K562 (cell line): ENCODE measurements around the gene MLLT3. TPM values are rescaled to one million over a fixed set of nuclear protein-coding genes. Genes with fewer than 3 reads are reported as not detected.

Experiments used
- ATAC-seq: fragments of 200-7000 bp; cut with Tn5 transposase; 3 replicates; pipeline ENCODE4 v1.9.1; 2020; ENCODE audit warnings: moderate library complexity
- BruUV-seq: library from RNA; stranded (reverse); fragments of 400-500 nt; replicated peaks from 2 replicates; lab custom pipeline; 2021; lab: Mats Ljungman, UMichigan
- CTCF ChIA-PET: fragments of 300-600 bp; formaldehyde crosslinking; extraction: SDS; loops from one replicate; lab custom pipeline; 2021; ENCODE audit warnings: low intra/inter-chr PET ratio; lab: Yijun Ruan, JAX
- POLR2A ChIA-PET: fragments of 300-600, 350-650 bp; sonication (Branson Sonifier 250); formaldehyde crosslinking; extraction: SDS; loops from one replicate; lab custom pipeline; 2021; ENCODE audit warnings: antibody characterized with exemption, inconsistent platforms; lab: Yijun Ruan, JAX
- DNase-seq, 4 experiments: peaks; one replicate each; pipeline versions ENCODE4 v3.0.0 to v3.0.0-alpha.2; 2011 to 2018; ENCODE audit warnings: low spot score in 3 of 4, mixed read lengths in 3 of 4; ENCODE audit errors: extremely low read depth in 1 of 4
- FAIRE-seq: peaks from 2 replicates; lab custom pipeline; 2011; peaks lifted over from hg19 to GRCh38; lab: Jason Lieb, UNC
- H2AFZ ChIP-seq: 2 replicates; pipeline ENCODE4 v1.6.0; 2011; ENCODE audit warnings: low read depth, low read length, control low read depth, inconsistent platforms
- H3K27ac ChIP-seq: fragments of 200-600 bp; 3 replicates; pipeline ENCODE4 v1.8.0; 2011; ENCODE audit warnings: low read depth, mild to moderate bottlenecking, control low read depth, inconsistent platforms, low read length, moderate library complexity, mixed read lengths; ENCODE audit errors: extremely low read depth
- H3K27me3 ChIP-seq, 2 experiments: fragments of 300-600 bp in 1 of 2; 2 replicates in 1 of 2; 3 replicates in 1 of 2; pipeline versions ENCODE4 v1.6.0 to v1.8.0; 2011; ENCODE audit warnings: inconsistent platforms in 2 of 2, low read length in 2 of 2, mild to moderate bottlenecking in 1 of 2, mixed read lengths in 1 of 2, moderate library complexity in 1 of 2; ENCODE audit not compliant: control insufficient read depth in 2 of 2, insufficient read depth in 2 of 2
- H3K36me3 ChIP-seq: fragments of 300-600 bp; 3 replicates; pipeline ENCODE4 v1.8.0; 2011; ENCODE audit warnings: mild to moderate bottlenecking, low read length, inconsistent platforms; ENCODE audit not compliant: control insufficient read depth, insufficient read depth
- H3K4me1 ChIP-seq, 2 experiments: fragments of 200-600 bp in 1 of 2; replicated peaks in 1 of 2; 2 replicates in 1 of 2; 3 replicates in 1 of 2; pipeline versions ENCODE4 v1.5.1 to v1.8.0; 2011; ENCODE audit warnings: inconsistent platforms in 2 of 2, low read length in 2 of 2, mild to moderate bottlenecking in 1 of 2, mixed read lengths in 1 of 2, moderate library complexity in 1 of 2; ENCODE audit not compliant: control insufficient read depth in 2 of 2, insufficient read depth in 2 of 2
- H3K4me2 ChIP-seq: 2 replicates; pipeline ENCODE4 v1.6.1; 2011; ENCODE audit warnings: low read length, control low read depth, inconsistent platforms, mixed read lengths; ENCODE audit not compliant: insufficient read depth
- H3K4me3 ChIP-seq: fragments of 200-600 bp; sonication (generic), shearing (Covaris generic); 2 replicates; pipeline ENCODE4 v1.5.1; 2016; ENCODE audit warnings: control low read depth, inconsistent platforms
- H3K79me2 ChIP-seq: fragments of 200-600 bp; 3 replicates; pipeline ENCODE4 v1.8.0; 2011; ENCODE audit warnings: low read length, inconsistent platforms; ENCODE audit not compliant: control insufficient read depth, insufficient read depth
- H3K9ac ChIP-seq, 2 experiments: 2 replicates each; pipeline versions ENCODE4 v1.6.0 to v1.6.1; 2011; ENCODE audit warnings: low read depth in 2 of 2, low read length in 2 of 2, control low read depth in 1 of 2, inconsistent platforms in 1 of 2, mild to moderate bottlenecking in 1 of 2, mixed read lengths in 1 of 2; ENCODE audit not compliant: insufficient read depth in 1 of 2
- H3K9me1 ChIP-seq: one replicate; pipeline ENCODE4 v1.6.0; 2011; ENCODE audit warnings: inconsistent platforms, mild to moderate bottlenecking, low read length, moderate library complexity; ENCODE audit not compliant: control insufficient read depth, insufficient read depth
- H3K9me3 ChIP-seq: replicated peaks from 2 replicates; pipeline ENCODE4 v1.5.1; 2011; ENCODE audit warnings: low read depth, low read length, inconsistent platforms; ENCODE audit not compliant: control insufficient read depth, insufficient read depth
- H4K20me1 ChIP-seq: replicated peaks from 2 replicates; pipeline ENCODE4 v1.6.1; 2011; ENCODE audit warnings: low read length, inconsistent platforms, mixed read lengths; ENCODE audit not compliant: control insufficient read depth, insufficient read depth
- CTCF ChIP-seq, 3 experiments: IDR thresholded peaks in 2 of 3; conservative IDR thresholded peaks in 1 of 3; 2 replicates each; pipeline ENCODE4 v1.5.1; 2011 to 2012; ENCODE audit warnings: low read length in 3 of 3, mild to moderate bottlenecking in 3 of 3, control low read depth in 2 of 3, improper control_type of control experiment in 1 of 3, inconsistent platforms in 1 of 3, low read depth in 1 of 3, mixed read lengths in 1 of 3, moderate library complexity in 1 of 3; ENCODE audit not compliant: insufficient read depth in 2 of 3
- DMBX1 ChIP-seq: fragments of 250-450 bp; sonication (Bioruptor Pico); IDR thresholded peaks from 2 replicates; pipeline ENCODE4 v1.8.0; 2022; ENCODE audit warnings: inconsistent platforms, mild to moderate bottlenecking, moderate library complexity, borderline replicate concordance
- GATAD2B ChIP-seq: fragments of 450-650 bp; IDR thresholded peaks from 2 replicates; pipeline ENCODE4 v1.6.1; 2017; ENCODE audit warnings: mild to moderate bottlenecking, borderline replicate concordance
- HMGN3 ChIP-seq: IDR thresholded peaks from 2 replicates; pipeline ENCODE4 v1.6.1; 2011; ENCODE audit warnings: borderline replicate concordance, low read depth, mild to moderate bottlenecking, mixed read lengths, low read length; ENCODE audit not compliant: insufficient read length; ENCODE audit errors: extremely low read depth
- PURB ChIP-seq: sonication (generic); formaldehyde crosslinking; IDR thresholded peaks from 2 replicates; pipeline ENCODE4 v1.9.0; 2021; ENCODE audit warnings: low read depth, mild to moderate bottlenecking, missing genetic modification reagents
- RUNX1 ChIP-seq: sonication (generic); IDR thresholded peaks from 2 replicates; pipeline ENCODE4 v1.6.1; 2016; ENCODE audit warnings: antibody characterized with exemption, low read depth
- SMARCA5 ChIP-seq: fragments of 450-650 bp; IDR thresholded peaks from 2 replicates; pipeline ENCODE4 v1.6.1; 2016
- SMC3 ChIP-seq: conservative IDR thresholded peaks from 2 replicates; pipeline ENCODE4 v1.6.1; 2011; ENCODE audit warnings: low read depth, low read length, improper control_type of control experiment; ENCODE audit not compliant: insufficient read depth
- XRCC5 ChIP-seq: fragments of 200-400 bp; formaldehyde crosslinking; IDR thresholded peaks from 2 replicates; pipeline ENCODE4 v1.6.1; 2017; ENCODE audit warnings: low read depth, mild to moderate bottlenecking, low read length
- ZBTB17 ChIP-seq: fragments of 450-650 bp; formaldehyde crosslinking; IDR thresholded peaks from 2 replicates; pipeline ENCODE4 v1.4.0; 2020; ENCODE audit warnings: mild to moderate bottlenecking
- ZNF134 ChIP-seq: fragments of 250-450 bp; sonication (Bioruptor Pico); conservative IDR thresholded peaks from 2 replicates; pipeline ENCODE4 v1.4.0; 2020
- ZNF318 ChIP-seq, 2 experiments: fragments of 450-650 bp; IDR thresholded peaks; 2 replicates each; pipeline ENCODE4 v1.6.1; 2016; ENCODE audit warnings: mild to moderate bottlenecking in 2 of 2, borderline replicate concordance in 1 of 2, low read depth in 1 of 2, moderate library complexity in 1 of 2
- ZNF79 ChIP-seq: fragments of 250-450 bp; sonication (Bioruptor Pico); IDR thresholded peaks from 2 replicates; pipeline ENCODE4 v1.4.0; 2020; ENCODE audit warnings: low read depth, mild to moderate bottlenecking, moderate library complexity
- ZZZ3 ChIP-seq: fragments of 450-650 bp; IDR thresholded peaks from 2 replicates; pipeline ENCODE4 v1.6.1; 2016; ENCODE audit warnings: antibody characterized with exemption, mild to moderate bottlenecking, moderate library complexity
- WGBS: fragments of 100-300 bp; shearing (Covaris generic); methylation state at CpG from one replicate; pipeline ENCODE4 v1.1.6; 2016; ENCODE audit warnings: low coverage, mixed read lengths; ENCODE audit not compliant: insufficient coverage; ENCODE audit errors: missing lambda C conversion rate; 5-methylcytosine and 5-hydroxymethylcytosine counted together
- in situ Hi-C: fragments of 300-500 bp; cut with MboI; formaldehyde crosslinking; loops from 4 replicates; pipeline ENCODE4 v1.15.0; 2018; ENCODE audit warnings: inconsistent platforms, mixed read lengths
- intact Hi-C: fragments of 100-400 bp; cut with micrococcal nuclease; formaldehyde crosslinking; loops from 2 replicates; pipeline ENCODE4 v1.14.2; 2022
- polyA plus RNA-seq, 8 experiments: library from polyadenylated mRNA; depleted of rRNA in 4 of 8; stranded (reverse) in 5 of 8; unstranded in 3 of 8; fragments of >200 nt; fragmentation: Nextera tagmentation in 2 of 8; fragmentation: Illumina TruSeq in 1 of 8; extraction: Ambion mirVana in 2 of 8; extraction: Trizol in 1 of 8; gene quantifications; 2 replicates each; pipeline versions ENCODE4 v1.2.1 to v1.2.3, GENCODE V29; 2011 to 2014; ENCODE audit warnings: inconsistent platforms in 1 of 8, missing spikeins in 1 of 8
- total RNA-seq, 7 experiments: library from RNA; depleted of rRNA in 6 of 7; stranded (reverse); fragments of >200 nt in 6 of 7; fragmentation: Illumina TruSeq in 2 of 7; extraction: Trizol in 2 of 7; gene quantifications; 2 replicates each; pipeline versions ENCODE4 v1.2.1 to v1.2.3, GENCODE V29; 2011 to 2021; ENCODE audit warnings: low replicate concordance in 1 of 7

Gene MLLT3
- total and polyA plus RNA-seq, 9 of the 15 experiments (the other 6 are each of a cell fraction or from before 2014, with no cell fraction given), result 0.07 to 0.42 (median 0.22) TPM; not detected in 4

- Histone ChIP-seq H3K9me3 (no peaks in the 10 kb centered on the region), H3K9ac (no peak overlapping the region), H3K27ac (no peak overlapping the region), H3K4me3 (no peak overlapping the region), H3K9me1 (no peaks in the 10 kb centered on the region), H3K79me2 (no peaks in the 10 kb centered on the region), H3K27me3 (no peaks in the 10 kb centered on the region), H4K20me1 (no peaks in the 10 kb centered on the region), H3K36me3 (no peaks in the 10 kb centered on the region), H3K4me1 (no peaks in the 10 kb centered on the region), H3K4me2 (no peak overlapping the region), H2AFZ (no peak overlapping the region)
- in situ Hi-C loops (no loop called here), intact Hi-C loops (no loop called here)
- POLR2A ChIA-PET, result no interaction called here
- FAIRE-seq (no peak), ATAC-seq (no peak), DNase-seq (no peak)
- BruUV-seq, result no TSS peak
- WGBS, result 0% methylated on average over 2 of the region's 2 CpGs
- CTCF ChIA-PET, result no interaction called here
- TF ChIP-seq DMBX1 (CRISPR knock-in tag) (no peak), SMARCA5 (no peak), HMGN3 (no peak), SMC3 (no peak), ZNF134 (no peak), XRCC5 (no peak), ZZZ3 (no peak), ZBTB17 (CRISPR knock-in tag) (no peak), RUNX1 (no peak), ZNF318 (IDR thresholded peaks at IDR 0.05; ENCODE audit: borderline replicate concordance in 1 of 2, low read depth in 1 of 2) (no peak), PURB (no peak), ZNF79 (CRISPR knock-in tag) (no peak), GATAD2B (no peak), CTCF (IDR thresholded peaks at IDR 0.05 in 2 of 3, conservative IDR thresholded peaks at IDR 0.05 in 1 of 3; ENCODE audit: insufficient read depth in 2 of 3, low read depth in 1 of 3, low read length in 3 of 3) (no peak)
These were observed 267.3 kb downstream of the MLLT3 start for GRCh38 chr9:20355022-20355421.
